Measurements from ENCODE around the gene PDCD1LG2.

DNA sequence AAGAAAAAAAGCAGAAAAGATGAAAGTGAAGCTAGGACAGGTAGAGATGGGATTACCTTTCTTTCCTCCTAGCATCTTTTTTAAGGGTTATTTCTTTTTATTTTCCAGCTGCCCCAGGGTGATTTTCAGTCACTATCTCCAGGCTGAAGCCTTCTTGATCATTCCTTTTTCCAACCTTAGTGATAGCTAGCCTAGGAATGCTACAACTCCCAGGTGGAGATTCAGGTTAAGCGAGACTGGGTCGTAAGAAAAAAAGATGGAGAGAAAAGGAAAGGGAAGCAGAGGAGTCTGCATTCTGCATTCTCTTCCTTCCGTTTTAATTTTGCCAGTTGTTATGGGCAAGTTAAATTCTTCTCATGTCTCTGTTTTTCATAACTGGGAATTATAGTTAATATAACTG lies 81.9 kb downstream of the PDCD1LG2 start:
- no peak for TF ChIP-seq CTCF (IDR thresholded peaks at IDR 0.05; ENCODE audit: poor library complexity)
- TF ChIP-seq EZH2 (IDR thresholded peaks at IDR 0.05; ENCODE audit: borderline replicate concordance) = no peak
- TF ChIP-seq EZH2phosphoT487 (IDR thresholded peaks at IDR 0.05; ENCODE audit: low read depth, severe bottlenecking, unreplicated experiment) = no peak

All from hepatocyte (in vitro differentiated cells).